Upper lobe of left lung (tissue), 6 donors: ENCODE data around the gene TIGD7. TPM values are rescaled to one million over a fixed set of nuclear protein-coding genes. Genes with fewer than 3 reads are reported as not detected.
"Not testable (repeated sequence)": the region's sequence is repeated elsewhere in the genome, so short reads cannot be mapped to it uniquely, and the experiment has no call there.

Experiments
- ATAC-seq, 2 donors: fragments of 200-7000 bp; cut with Tn5 transposase; one replicate each; pipeline ENCODE4 v1.9.1; 2022; ENCODE audit warnings: mild to moderate bottlenecking in 2 of 2, moderate library complexity in 2 of 2; ENCODE audit not compliant: low FRiP score in 2 of 2
- DNase-seq, 2 donors: peaks; one replicate each; pipeline ENCODE4 v3.0.0-alpha.2; 2019 to 2020
- H3K27ac ChIP-seq, 4 donors: fragments of 200-600 bp; sonication (generic); one replicate each; pipeline ENCODE4 v1.5.1; 2016 to 2019
- H3K27me3 ChIP-seq, 4 donors: fragments of 200-600 bp; sonication (generic); one replicate each; pipeline ENCODE4 v1.5.1; 2017 to 2019
- H3K36me3 ChIP-seq, 4 donors: fragments of 200-600 bp; sonication (generic); one replicate each; pipeline ENCODE4 v1.5.1; 2016 to 2019
- H3K4me1 ChIP-seq, 4 donors: fragments of 200-600 bp; sonication (generic); one replicate each; pipeline ENCODE4 v1.5.1; 2018 to 2019
- H3K4me3 ChIP-seq, 4 donors: fragments of 200-600 bp; sonication (generic); one replicate each; pipeline ENCODE4 v1.5.1; 2017 to 2019; ENCODE audit warnings: mild to moderate bottlenecking in 2 of 4, moderate library complexity in 1 of 4
- H3K9me3 ChIP-seq, 4 donors: fragments of 200-600 bp; sonication (generic); one replicate each; pipeline ENCODE4 v1.5.1; 2018 to 2019
- EP300 ChIP-seq, 4 donors: sonication (generic); formaldehyde crosslinking; IDR thresholded peaks; one replicate each; pipeline ENCODE4 v1.5.1; 2017; ENCODE audit warnings: antibody characterized with exemption in 4 of 4, control low read depth in 2 of 4
- POLR2A ChIP-seq, 4 donors: fragments of 450-650 bp; IDR thresholded peaks; one replicate each; pipeline ENCODE4 v1.5.1; 2016 to 2017; ENCODE audit warnings: antibody characterized with exemption in 4 of 4, mild to moderate bottlenecking in 2 of 4
- POLR2AphosphoS5 ChIP-seq, 2 donors: sonication (generic); formaldehyde crosslinking; IDR thresholded peaks; one replicate each; pipeline ENCODE4 v1.5.1; 2017; ENCODE audit warnings: antibody characterized with exemption in 2 of 2
- WGBS, 2 donors: methylation state at CpG; one replicate each; pipeline ENCODE4 v1.1.5; 2017 to 2018; 5-methylcytosine and 5-hydroxymethylcytosine counted together
- total RNA-seq, 6 donors: library from RNA; depleted of rRNA in 4 of 6; stranded (reverse); fragments of >200 nt in 4 of 6; gene quantifications; one replicate each; pipeline versions ENCODE4 v1.1.0 to v1.2.1, GENCODE V29; 2016 to 2021
- TF ChIP-seq, protein P1 (sequence below), 6 experiments: fragments of 450-650 bp in 4 of 6; fragments of 200-600 bp in 2 of 6; sonication (generic) in 2 of 6; IDR thresholded peaks; one replicate each; pipeline ENCODE4 v1.5.1; 2016 to 2019; ENCODE audit warnings: antibody characterized with exemption in 6 of 6
- donor health status: DM: no; HTN: no; CAD: no; lungs with moderate emphysema.
- donor health status: DM: no; HTN: yes; CAD: no; lungs with severe emphysema.

The TIGD7 gene
- total RNA-seq, 6 donors from 2014 or later = 1.3 to 6.0 (median 4.0) TPM

GRCh38 chr16:3276679-3277078 lies 28.6 kb downstream of the TIGD7 start:
- H3K27ac ChIP-seq = no peak overlapping the region
- no peak for TF ChIP-seq POLR2A (IDR thresholded peaks at IDR 0.05)
- TF ChIP-seq POLR2AphosphoS5 (IDR thresholded peaks at IDR 0.05) = no peak
- TF ChIP-seq, protein P1, sequence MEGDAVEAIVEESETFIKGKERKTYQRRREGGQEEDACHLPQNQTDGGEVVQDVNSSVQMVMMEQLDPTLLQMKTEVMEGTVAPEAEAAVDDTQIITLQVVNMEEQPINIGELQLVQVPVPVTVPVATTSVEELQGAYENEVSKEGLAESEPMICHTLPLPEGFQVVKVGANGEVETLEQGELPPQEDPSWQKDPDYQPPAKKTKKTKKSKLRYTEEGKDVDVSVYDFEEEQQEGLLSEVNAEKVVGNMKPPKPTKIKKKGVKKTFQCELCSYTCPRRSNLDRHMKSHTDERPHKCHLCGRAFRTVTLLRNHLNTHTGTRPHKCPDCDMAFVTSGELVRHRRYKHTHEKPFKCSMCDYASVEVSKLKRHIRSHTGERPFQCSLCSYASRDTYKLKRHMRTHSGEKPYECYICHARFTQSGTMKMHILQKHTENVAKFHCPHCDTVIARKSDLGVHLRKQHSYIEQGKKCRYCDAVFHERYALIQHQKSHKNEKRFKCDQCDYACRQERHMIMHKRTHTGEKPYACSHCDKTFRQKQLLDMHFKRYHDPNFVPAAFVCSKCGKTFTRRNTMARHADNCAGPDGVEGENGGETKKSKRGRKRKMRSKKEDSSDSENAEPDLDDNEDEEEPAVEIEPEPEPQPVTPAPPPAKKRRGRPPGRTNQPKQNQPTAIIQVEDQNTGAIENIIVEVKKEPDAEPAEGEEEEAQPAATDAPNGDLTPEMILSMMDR (IDR thresholded peaks at IDR 0.05) = no peak
- TF ChIP-seq EP300 (IDR thresholded peaks at IDR 0.05) = no peak
- peaks cover 0 to 2% (median 2%) of the 10 kb centered on the region in 4 donors for H3K4me1 ChIP-seq
- ATAC-seq (no peak), DNase-seq (no peak)
- 80 to 83% methylated on average over 5 of the region's 5 CpGs for WGBS, 2 donors
- no peak overlapping the region for H3K4me3 ChIP-seq
- H3K36me3 ChIP-seq = no peaks in the 10 kb centered on the region
- no peaks in the 10 kb centered on the region for H3K9me3 ChIP-seq
- no peaks in the 10 kb centered on the region for H3K27me3 ChIP-seq

- Histone ChIP-seq H3K27ac (no peak overlapping the region), H3K36me3 (no peaks in the 10 kb centered on the region), H3K4me1 (no peaks in the 10 kb centered on the region), H3K4me3 (no peak overlapping the region), H3K27me3 (no peaks in the 10 kb centered on the region), H3K9me3 (no peaks in the 10 kb centered on the region)
- TF ChIP-seq POLR2A (IDR thresholded peaks at IDR 0.05) = no peak
- TF ChIP-seq, protein P1 (IDR thresholded peaks at IDR 0.05) = no peak
- no peak for TF ChIP-seq POLR2AphosphoS5 (IDR thresholded peaks at IDR 0.05)
- no peak for TF ChIP-seq EP300 (IDR thresholded peaks at IDR 0.05)
- DNase-seq (no peak), ATAC-seq (no peak)
Measured at GRCh38 chr16:3274947-3275346, 30.3 kb downstream of the TIGD7 start.

GRCh38 chr16:3274490-3274889 lies 30.7 kb downstream of the TIGD7 start:
- no peak overlapping the region for H3K27ac ChIP-seq
- H3K4me1 ChIP-seq = no peaks in the 10 kb centered on the region
- TF ChIP-seq EP300 (IDR thresholded peaks at IDR 0.05) (no peak), POLR2A (IDR thresholded peaks at IDR 0.05) (no peak), POLR2AphosphoS5 (IDR thresholded peaks at IDR 0.05) (no peak)
- TF ChIP-seq, protein P1 (IDR thresholded peaks at IDR 0.05) = no peak
- ATAC-seq = no peak
- no peaks in the 10 kb centered on the region for H3K27me3 ChIP-seq
- WGBS, 2 donors = 61 to 66% methylated on average over 4 of the region's 4 CpGs
- H3K9me3 ChIP-seq = no peaks in the 10 kb centered on the region
- H3K36me3 ChIP-seq = no peaks in the 10 kb centered on the region
- H3K4me3 ChIP-seq = no peak overlapping the region
- DNase-seq = no peak

DNA sequence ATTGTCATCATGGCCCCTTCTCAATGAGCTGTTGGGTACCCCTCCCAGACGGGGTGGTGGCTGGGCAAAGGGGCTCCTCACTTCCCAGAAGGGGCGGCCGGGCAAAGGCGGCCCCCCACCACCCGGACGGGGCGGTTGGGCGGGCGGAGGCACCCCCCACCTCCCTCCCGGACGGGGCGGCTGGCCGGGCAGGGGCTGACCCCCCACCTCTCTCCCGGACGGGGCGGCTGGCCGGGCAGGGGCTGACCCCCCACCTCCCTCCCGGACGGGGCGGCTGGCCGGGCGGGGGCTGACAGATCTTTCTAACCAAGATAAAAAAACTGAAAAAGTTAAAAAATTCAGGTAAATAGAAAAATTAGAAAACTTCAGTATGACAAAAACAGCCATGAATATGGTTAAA lies 33.9 kb downstream of the TIGD7 start:
- H3K27ac ChIP-seq, H3K4me3 ChIP-seq, H3K27me3 ChIP-seq, ATAC-seq, H3K4me1 ChIP-seq, H3K9me3 ChIP-seq: not testable (repeated sequence)
- H3K36me3 ChIP-seq = peaks cover 0 to 28% (median 6%) of the 10 kb centered on the region in 4 donors
- DNase-seq = peak in 1 of 2 donors; percentile 68
- WGBS, 2 donors = 96% methylated on average over 18 to 20 of the region's 22 CpGs

DNA sequence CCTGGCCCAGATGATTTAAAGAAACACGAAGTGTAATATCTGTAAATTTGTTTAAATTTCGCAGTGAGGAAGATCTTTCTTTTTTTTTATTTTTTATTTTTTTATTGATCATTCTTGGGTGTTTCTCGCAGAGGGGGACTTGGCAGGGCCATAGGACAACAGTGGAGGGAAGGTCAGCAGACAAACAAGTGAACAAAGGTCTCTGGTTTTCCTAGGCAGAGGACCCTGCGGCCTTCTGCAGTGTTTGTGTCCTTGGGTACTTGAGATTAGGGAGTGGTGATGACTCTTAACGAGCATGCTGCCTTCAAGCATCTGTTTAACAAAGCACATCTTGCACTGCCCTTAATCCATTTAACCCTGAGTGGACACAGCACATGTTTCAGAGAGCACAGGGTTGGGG lies 34.5 kb downstream of the TIGD7 start:
- H3K4me1 ChIP-seq, DNase-seq, H3K4me3 ChIP-seq, H3K9me3 ChIP-seq, H3K27ac ChIP-seq, ATAC-seq, H3K27me3 ChIP-seq: not testable (repeated sequence)
- peaks cover 0 to 34% (median 7%) of the 10 kb centered on the region in 4 donors for H3K36me3 ChIP-seq
- WGBS, 2 donors = 82 to 89% methylated on average over 4 to 5 of the region's 5 CpGs

- Histone ChIP-seq H3K27ac (no peak overlapping the region), H3K9me3 (peaks cover 0 to 6% (median 2%) of the 10 kb centered on the region in 4 donors), H3K4me3 (no peak overlapping the region), H3K4me1 (peaks cover under 1 to 16% (median 9%) of the 10 kb centered on the region in 4 donors), H3K36me3 (peaks cover 0 to 36% (median 9%) of the 10 kb centered on the region in 4 donors), H3K27me3 (no peaks in the 10 kb centered on the region)
- 71 to 100% methylated on average over 1 of the region's 1 CpG for WGBS, 2 donors
- TF ChIP-seq POLR2A (IDR thresholded peaks at IDR 0.05) = no peak
- TF ChIP-seq, protein P1 (IDR thresholded peaks at IDR 0.05) = no peak
- TF ChIP-seq EP300 (IDR thresholded peaks at IDR 0.05) = no peak
- no peak for TF ChIP-seq POLR2AphosphoS5 (IDR thresholded peaks at IDR 0.05)
- no peak for ATAC-seq
- no peak for DNase-seq
Measured at GRCh38 chr16:3268294-3268693, 36.9 kb downstream of the TIGD7 start.
